Endothelial cell of umbilical vein (primary cell): ENCODE data around the gene PGAM4. TPM values are rescaled to one million over a fixed set of nuclear protein-coding genes. Genes with fewer than 3 reads are reported as not detected.

Source experiments
- BruUV-seq: library from RNA; stranded (reverse); fragments of 400-500 nt; replicated peaks from 2 replicates; lab custom pipeline; 2021; lab: Mats Ljungman, UMichigan
- CTCF ChIA-PET: fragments of 300-600, 350-600 bp; sonication (Branson Sonifier 250); formaldehyde crosslinking; loops from one replicate; lab custom pipeline; 2021; ENCODE audit warnings: antibody characterized with exemption, inconsistent platforms; lab: Charles Lee
- POLR2A ChIA-PET: fragments of 300-600, 350-600 bp; sonication (Branson Sonifier 250); formaldehyde crosslinking; loops from one replicate; lab custom pipeline; 2021; ENCODE audit warnings: antibody characterized with exemption, inconsistent platforms; lab: Charles Lee
- DNase-seq: peaks from one replicate; pipeline ENCODE4 v3.0.0-alpha.2; 2011; ENCODE audit warnings: low read depth, low spot score
- FAIRE-seq: peaks from 2 replicates; lab custom pipeline; 2011; peaks lifted over from hg19 to GRCh38; lab: Jason Lieb, UNC
- H2AFZ ChIP-seq: 2 replicates; pipeline ENCODE4 v1.6.0; 2012; ENCODE audit warnings: low read depth, low read length, control low read depth, inconsistent platforms
- H3K27ac ChIP-seq: 2 replicates; pipeline ENCODE4 v1.5.1; 2011; ENCODE audit warnings: low read depth, mild to moderate bottlenecking, control low read depth, low read length, moderate library complexity; ENCODE audit not compliant: insufficient read depth
- H3K27me3 ChIP-seq, 2 experiments: 2 replicates each; pipeline versions ENCODE4 v1.6.0 to v1.6.1; 2011; ENCODE audit warnings: low read length in 2 of 2, mixed read lengths in 1 of 2; ENCODE audit not compliant: control insufficient read depth in 2 of 2, insufficient read depth in 2 of 2
- H3K36me3 ChIP-seq, 2 experiments: 2 replicates in 1 of 2; 3 replicates in 1 of 2; pipeline ENCODE4 v1.5.1; 2011; ENCODE audit warnings: low read length in 2 of 2, mild to moderate bottlenecking in 1 of 2, moderate library complexity in 1 of 2; ENCODE audit not compliant: control insufficient read depth in 2 of 2, insufficient read depth in 2 of 2; ENCODE audit errors: extremely low read depth in 1 of 2
- H3K4me1 ChIP-seq: 3 replicates; pipeline ENCODE4 v1.5.1; 2011; ENCODE audit warnings: mild to moderate bottlenecking, low read length; ENCODE audit not compliant: control insufficient read depth, insufficient read depth; ENCODE audit errors: extremely low read depth
- H3K4me2 ChIP-seq: 2 replicates; pipeline ENCODE4 v1.6.1; 2011; ENCODE audit warnings: low read length, control low read depth, mixed read lengths; ENCODE audit not compliant: insufficient read depth
- H3K4me3 ChIP-seq, 3 experiments: fragments of 200-600 bp in 1 of 3; sonication (generic), shearing (Covaris generic) in 1 of 3; replicated peaks in 1 of 3; 2 replicates each; pipeline ENCODE4 v1.5.1; 2011 to 2016; ENCODE audit warnings: control low read depth in 3 of 3, low read length in 3 of 3, mild to moderate bottlenecking in 2 of 3, inconsistent platforms in 1 of 3, low read depth in 1 of 3, moderate library complexity in 1 of 3; ENCODE audit not compliant: insufficient read depth in 1 of 3
- H3K79me2 ChIP-seq: 2 replicates; pipeline ENCODE4 v1.6.0; 2012; ENCODE audit warnings: low read length, inconsistent platforms; ENCODE audit not compliant: control insufficient read depth, insufficient read depth
- H3K9ac ChIP-seq: replicated peaks from 2 replicates; pipeline ENCODE3; 2011; ENCODE audit warnings: low read length, control low read depth; ENCODE audit not compliant: insufficient read depth; ENCODE audit errors: extremely low read depth
- H3K9me1 ChIP-seq: replicated peaks from 3 replicates; pipeline ENCODE4 v1.6.0; 2011; ENCODE audit warnings: mild to moderate bottlenecking, low read length; ENCODE audit not compliant: control insufficient read depth, insufficient read depth; ENCODE audit errors: extremely low read depth
- H3K9me3 ChIP-seq: replicated peaks from 2 replicates; pipeline ENCODE4 v1.5.1; 2012; ENCODE audit warnings: low read length, inconsistent platforms; ENCODE audit not compliant: control insufficient read depth, insufficient read depth
- H4K20me1 ChIP-seq: replicated peaks from 2 replicates; pipeline ENCODE3; 2011; ENCODE audit warnings: mild to moderate bottlenecking, low read length; ENCODE audit not compliant: control insufficient read depth, insufficient read depth; ENCODE audit errors: extremely low read depth
- EZH2 ChIP-seq: IDR thresholded peaks from 2 replicates; pipeline ENCODE4 v1.6.1; 2012; ENCODE audit warnings: borderline replicate concordance, low read depth, mild to moderate bottlenecking, moderate library complexity, low read length, inconsistent platforms; ENCODE audit not compliant: severe bottlenecking
- FOS ChIP-seq: IDR thresholded peaks from 2 replicates; pipeline ENCODE4 v1.6.1; 2011; ENCODE audit warnings: mild to moderate bottlenecking, low read length, moderate library complexity, borderline replicate concordance; ENCODE audit not compliant: insufficient read depth
- GATA2 ChIP-seq: IDR thresholded peaks from 2 replicates; pipeline ENCODE4 v1.7.0; 2011; ENCODE audit warnings: low read depth, mild to moderate bottlenecking, moderate library complexity, mixed read lengths, low read length; ENCODE audit not compliant: insufficient read length, insufficient read depth
- JUN ChIP-seq: IDR thresholded peaks from 2 replicates; pipeline ENCODE4 v1.6.1; 2011; ENCODE audit warnings: borderline replicate concordance, low read depth; ENCODE audit not compliant: insufficient read length, insufficient read depth
- MYC ChIP-seq: IDR thresholded peaks from one replicate; pipeline ENCODE4 v1.6.1; 2011; ENCODE audit warnings: mild to moderate bottlenecking, low read depth, low read length
- POLR2A ChIP-seq: IDR thresholded peaks from 2 replicates; pipeline ENCODE4 v1.6.1; 2012; ENCODE audit warnings: low read depth, mild to moderate bottlenecking, control low read depth, low read length
- POLR2AphosphoS5 ChIP-seq: IDR thresholded peaks from 2 replicates; pipeline ENCODE4 v1.6.1; 2012; ENCODE audit warnings: low read depth, mild to moderate bottlenecking, control low read depth, low read length, moderate library complexity; ENCODE audit not compliant: insufficient read depth
- dilution Hi-C: fragments of 300-500 bp; cut with MboI; formaldehyde crosslinking; loops from one replicate; pipeline ENCODE4 v1.15.0; 2019; ENCODE audit warnings: low sequenced_read_pairs; ENCODE audit not compliant: extremely low pct_ligation_motif_present
- intact Hi-C: fragments of 100-400 bp; cut with micrococcal nuclease; formaldehyde crosslinking; loops from one replicate; pipeline ENCODE4 v1.10.0; 2022
- polyA plus RNA-seq, 4 experiments: library from polyadenylated mRNA; depleted of rRNA in 3 of 4; stranded (reverse) in 3 of 4; unstranded in 1 of 4; fragments of >200 nt; gene quantifications; 2 replicates each; pipeline versions ENCODE4 v1.2.1 to v1.2.3, GENCODE V29; 2011 to 2012; ENCODE audit warnings: missing spikeins in 1 of 4
- total RNA-seq: library from RNA; stranded (reverse); gene quantifications from 2 replicates; pipeline ENCODE4 v1.2.3, GENCODE V29; 2021
- TF ChIP-seq, protein P1 (sequence below): IDR thresholded peaks from 2 replicates; pipeline ENCODE4 v1.6.1; 2011; ENCODE audit not compliant: insufficient read depth, insufficient read length
- TF ChIP-seq, protein P2 (sequence below), 2 donors: IDR thresholded peaks; 1 replicate in 1 of 2; 2 replicates in 1 of 2; pipeline ENCODE4 v1.5.1; 2011; ENCODE audit warnings: low read length in 2 of 2, mild to moderate bottlenecking in 2 of 2, moderate library complexity in 2 of 2, control low read depth in 1 of 2, inconsistent platforms in 1 of 2, low read depth in 1 of 2; ENCODE audit not compliant: insufficient read depth in 1 of 2; ENCODE audit errors: extremely low read depth in 1 of 2

Gene PGAM4
- total and polyA plus RNA-seq, 2 donors (not counting 3 experiments of a cell fraction or from before 2014, with no cell fraction given), result 0.12 TPM; not detected in 1

- Histone ChIP-seq H3K27ac (no peak overlapping the region), H3K36me3 (no peaks in the 10 kb centered on the region), H3K4me2 (no peak overlapping the region), H3K4me1 (peaks cover 5% of the 10 kb centered on the region), H3K27me3 (no peaks in the 10 kb centered on the region), H3K9me3 (no peaks in the 10 kb centered on the region), H3K79me2 (no peaks in the 10 kb centered on the region), H3K9ac (no peak overlapping the region), H4K20me1 (no peaks in the 10 kb centered on the region), H3K4me3 (no peak overlapping the region), H2AFZ (no peak overlapping the region), H3K9me1 (no peaks in the 10 kb centered on the region)
- DNase-seq (peak; percentile 36), FAIRE-seq (no peak)
- CTCF ChIA-PET, result interaction anchor here (0.6 to 1.3 kb wide), 2 partner anchors 9 kb away, joined by 3 to 6 read pairs; no protein-coding TSS in a partner anchor
- TF ChIP-seq, protein P1, sequence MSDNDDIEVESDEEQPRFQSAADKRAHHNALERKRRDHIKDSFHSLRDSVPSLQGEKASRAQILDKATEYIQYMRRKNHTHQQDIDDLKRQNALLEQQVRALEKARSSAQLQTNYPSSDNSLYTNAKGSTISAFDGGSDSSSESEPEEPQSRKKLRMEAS, result no peak
- TF ChIP-seq GATA2 (no peak), POLR2A (no peak), EZH2 (no peak), POLR2AphosphoS5 (no peak), FOS (no peak), MYC (no peak), JUN (no peak)
- TF ChIP-seq, protein P2, sequence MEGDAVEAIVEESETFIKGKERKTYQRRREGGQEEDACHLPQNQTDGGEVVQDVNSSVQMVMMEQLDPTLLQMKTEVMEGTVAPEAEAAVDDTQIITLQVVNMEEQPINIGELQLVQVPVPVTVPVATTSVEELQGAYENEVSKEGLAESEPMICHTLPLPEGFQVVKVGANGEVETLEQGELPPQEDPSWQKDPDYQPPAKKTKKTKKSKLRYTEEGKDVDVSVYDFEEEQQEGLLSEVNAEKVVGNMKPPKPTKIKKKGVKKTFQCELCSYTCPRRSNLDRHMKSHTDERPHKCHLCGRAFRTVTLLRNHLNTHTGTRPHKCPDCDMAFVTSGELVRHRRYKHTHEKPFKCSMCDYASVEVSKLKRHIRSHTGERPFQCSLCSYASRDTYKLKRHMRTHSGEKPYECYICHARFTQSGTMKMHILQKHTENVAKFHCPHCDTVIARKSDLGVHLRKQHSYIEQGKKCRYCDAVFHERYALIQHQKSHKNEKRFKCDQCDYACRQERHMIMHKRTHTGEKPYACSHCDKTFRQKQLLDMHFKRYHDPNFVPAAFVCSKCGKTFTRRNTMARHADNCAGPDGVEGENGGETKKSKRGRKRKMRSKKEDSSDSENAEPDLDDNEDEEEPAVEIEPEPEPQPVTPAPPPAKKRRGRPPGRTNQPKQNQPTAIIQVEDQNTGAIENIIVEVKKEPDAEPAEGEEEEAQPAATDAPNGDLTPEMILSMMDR (IDR thresholded peaks at IDR 0.05; ENCODE audit: extremely low read depth in 1 of 2, insufficient read depth in 1 of 2, low read depth in 1 of 2, low read length in 2 of 2), result no peak
- POLR2A ChIA-PET, result no interaction called here
- no TSS peak for BruUV-seq
- dilution Hi-C loops, result no loop called here
- intact Hi-C loops, result no loop called here
Observed at GRCh38 chrX:77953302-77953701, 16.1 kb downstream of the PGAM4 start.
